ENCODE measurements around the gene TNFRSF12A.
"Not testable (repeated sequence)": the region's sequence is repeated elsewhere in the genome, so short reads cannot be mapped to it uniquely, and the experiment has no call there.

DNA sequence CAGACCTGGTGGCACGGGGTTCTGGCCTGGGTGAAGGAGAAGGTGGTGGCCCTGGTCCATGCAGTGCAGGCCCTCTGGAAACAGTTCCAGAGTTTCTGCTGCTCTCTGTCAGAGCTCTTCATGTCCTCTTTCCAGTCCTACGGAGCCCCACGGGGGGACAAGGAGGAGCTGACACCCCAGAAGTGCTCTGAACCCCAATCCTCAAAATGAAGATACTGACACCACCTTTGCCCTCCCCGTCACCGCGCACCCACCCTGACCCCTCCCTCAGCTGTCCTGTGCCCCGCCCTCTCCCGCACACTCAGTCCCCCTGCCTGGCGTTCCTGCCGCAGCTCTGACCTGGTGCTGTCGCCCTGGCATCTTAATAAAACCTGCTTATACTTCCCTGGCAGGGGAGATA is 49.0 kb downstream of the TNFRSF12A start:
- TF ChIP-seq FOXK2 (IDR thresholded peaks at IDR 0.05); TARDBP (IDR thresholded peaks at IDR 0.05); ARNT (IDR thresholded peaks at IDR 0.05); HDGF (IDR thresholded peaks at IDR 0.05; ENCODE audit: borderline replicate concordance); BHLHE40 (IDR thresholded peaks at IDR 0.05; ENCODE audit: borderline replicate concordance); FOXM1 (IDR thresholded peaks at IDR 0.05; ENCODE audit: borderline replicate concordance); ELF4 (IDR thresholded peaks at IDR 0.05); SUZ12 (IDR thresholded peaks at IDR 0.05); ZNF384 (IDR thresholded peaks at IDR 0.05); SP1 (IDR thresholded peaks at IDR 0.05); FOXA1 (IDR thresholded peaks at IDR 0.05): not testable (repeated sequence)

Measured in HEK293T (cell line).